Transverse colon (tissue), 4 donors: Measurements from ENCODE around the gene HSF2BP. TPM values are rescaled to one million over a fixed set of nuclear protein-coding genes. Genes with fewer than 3 reads are reported as not detected.
"Not testable (repeated sequence)": the region's sequence is repeated elsewhere in the genome, so short reads cannot be mapped to it uniquely, and the experiment has no call there.

Experiments used
- DNase-seq: peaks from one replicate; pipeline ENCODE4 v3.0.0-alpha.2; 2019
- H3K27ac ChIP-seq, 4 donors: fragments of 200-600 bp; sonication (generic); 2 replicates each; pipeline ENCODE4 v1.5.1; 2016 to 2018; ENCODE audit warnings: inconsistent platforms in 4 of 4
- H3K27me3 ChIP-seq: fragments of 200-600 bp; sonication (generic); 2 replicates; pipeline ENCODE4 v1.5.1; 2017; ENCODE audit warnings: inconsistent platforms
- H3K36me3 ChIP-seq, 4 donors: fragments of 200-600 bp; sonication (generic); 2 replicates each; pipeline ENCODE4 v1.5.1; 2017 to 2019; ENCODE audit warnings: inconsistent platforms in 4 of 4
- H3K4me1 ChIP-seq, 4 donors: fragments of 200-600 bp; sonication (generic); 2 replicates each; pipeline ENCODE4 v1.5.1; 2017 to 2020; ENCODE audit warnings: inconsistent platforms in 4 of 4
- H3K4me3 ChIP-seq, 4 donors: fragments of 200-600 bp; sonication (generic); 1 replicate in 1 of 4; 2 replicates in 3 of 4; pipeline versions ENCODE4 v1.5.1 to v1.6.1; 2017 to 2019; ENCODE audit warnings: inconsistent platforms in 4 of 4
- H3K9me3 ChIP-seq, 2 donors: fragments of 200-600 bp; sonication (generic); 2 replicates each; pipeline ENCODE4 v1.5.1; 2017 to 2019; ENCODE audit warnings: inconsistent platforms in 2 of 2
- EP300 ChIP-seq: sonication (generic); formaldehyde crosslinking; IDR thresholded peaks from one replicate; pipeline ENCODE4 v1.6.1; 2017; ENCODE audit warnings: antibody characterized with exemption, low read depth
- POLR2A ChIP-seq: fragments of 450-650 bp; IDR thresholded peaks from one replicate; pipeline ENCODE4 v1.6.1; 2016; ENCODE audit warnings: antibody characterized with exemption, mild to moderate bottlenecking, moderate library complexity
- POLR2AphosphoS5 ChIP-seq, 3 donors: sonication (generic); formaldehyde crosslinking; IDR thresholded peaks; one replicate each; pipeline ENCODE4 v1.6.1; 2016; ENCODE audit warnings: antibody characterized with exemption in 3 of 3
- WGBS, 2 donors: methylation state at CpG; one replicate each; pipeline ENCODE4 v1.1.5; 2018; ENCODE audit warnings: low coverage in 1 of 2; 5-methylcytosine and 5-hydroxymethylcytosine counted together
- in situ Hi-C, 4 donors: fragments of 200-750 bp; cut with MboI; loops; one replicate each; pipeline versions ENCODE4 v1.15.0 to v1.15.1; 2017; ENCODE audit warnings: low sequenced_read_pairs in 3 of 4, low pct_ligation_motif_present in 1 of 4, low pct_unique_long_range_greater_than_20kb in 1 of 4
- intact Hi-C: fragments of 100-400 bp; cut with DNase I; formaldehyde crosslinking; loops from one replicate; pipeline ENCODE4 v1.15.1; 2023; ENCODE audit warnings: low total_unique reads
- total RNA-seq, 4 donors: library from RNA; depleted of rRNA; stranded (reverse); fragments of >200 nt; gene quantifications; one replicate each; pipeline ENCODE4 v1.1.0, GENCODE V29; 2016
- TF ChIP-seq, protein P1 (sequence below), 5 experiments: fragments of 200-600 bp in 3 of 5; fragments of 450-650 bp in 2 of 5; sonication (generic) in 3 of 5; IDR thresholded peaks; 1 replicate in 2 of 5; 2 replicates in 3 of 5; pipeline ENCODE4 v1.5.1; 2016 to 2017; ENCODE audit warnings: antibody characterized with exemption in 5 of 5, inconsistent platforms in 3 of 5, mild to moderate bottlenecking in 2 of 5, moderate library complexity in 1 of 5

HSF2BP gene
- total RNA-seq, 4 donors from 2014 or later: 0.48 to 0.82 TPM; not detected in 2

GRCh38 chr21:43619856-43620255 lies 39.4 kb downstream of the HSF2BP start:
- no peak overlapping the region for H3K4me3 ChIP-seq
- TF ChIP-seq, protein P1, sequence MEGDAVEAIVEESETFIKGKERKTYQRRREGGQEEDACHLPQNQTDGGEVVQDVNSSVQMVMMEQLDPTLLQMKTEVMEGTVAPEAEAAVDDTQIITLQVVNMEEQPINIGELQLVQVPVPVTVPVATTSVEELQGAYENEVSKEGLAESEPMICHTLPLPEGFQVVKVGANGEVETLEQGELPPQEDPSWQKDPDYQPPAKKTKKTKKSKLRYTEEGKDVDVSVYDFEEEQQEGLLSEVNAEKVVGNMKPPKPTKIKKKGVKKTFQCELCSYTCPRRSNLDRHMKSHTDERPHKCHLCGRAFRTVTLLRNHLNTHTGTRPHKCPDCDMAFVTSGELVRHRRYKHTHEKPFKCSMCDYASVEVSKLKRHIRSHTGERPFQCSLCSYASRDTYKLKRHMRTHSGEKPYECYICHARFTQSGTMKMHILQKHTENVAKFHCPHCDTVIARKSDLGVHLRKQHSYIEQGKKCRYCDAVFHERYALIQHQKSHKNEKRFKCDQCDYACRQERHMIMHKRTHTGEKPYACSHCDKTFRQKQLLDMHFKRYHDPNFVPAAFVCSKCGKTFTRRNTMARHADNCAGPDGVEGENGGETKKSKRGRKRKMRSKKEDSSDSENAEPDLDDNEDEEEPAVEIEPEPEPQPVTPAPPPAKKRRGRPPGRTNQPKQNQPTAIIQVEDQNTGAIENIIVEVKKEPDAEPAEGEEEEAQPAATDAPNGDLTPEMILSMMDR (IDR thresholded peaks at IDR 0.05): peak; percentile 8 to 48 (median 27)
- TF ChIP-seq POLR2A: no peak
- H3K4me1 ChIP-seq: peaks cover 0 to 14% (median 5%) of the 10 kb centered on the region in 4 donors
- in situ Hi-C loops (no loop called here), intact Hi-C loops (no loop called here)
- H3K27ac ChIP-seq: peak overlapping the region; percentile 76 to 86 (median 80)
- no peaks in the 10 kb centered on the region for H3K27me3 ChIP-seq
- DNase-seq: no peak
- H3K9me3 ChIP-seq: peaks cover 15 to 17% of the 10 kb centered on the region in 2 donors
- no peaks in the 10 kb centered on the region for H3K36me3 ChIP-seq
- WGBS, 2 donors: 68 to 74% methylated on average over 3 to 4 of the region's 4 CpGs

DNA sequence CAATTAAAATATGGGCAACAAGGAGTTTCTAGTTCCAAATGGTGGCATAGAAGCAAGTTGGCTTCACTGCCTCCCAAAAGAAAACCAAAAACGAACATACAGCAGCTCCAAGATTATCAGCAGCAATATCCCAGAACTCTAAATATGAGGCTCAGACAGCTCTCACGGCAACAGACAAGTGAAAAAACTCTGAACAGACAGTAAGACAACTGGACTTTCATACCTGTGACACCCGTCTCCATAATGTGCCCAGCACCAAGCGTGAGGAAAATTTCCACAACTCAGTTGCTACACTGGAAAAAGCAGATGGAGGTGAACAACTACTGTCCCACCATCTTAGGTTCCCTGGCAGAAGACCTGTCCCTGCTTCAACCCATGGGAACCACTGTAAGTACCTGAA lies 39.9 kb downstream of the HSF2BP start:
- no peak overlapping the region for H3K4me3 ChIP-seq
- TF ChIP-seq POLR2A (no peak), POLR2AphosphoS5 (IDR thresholded peaks at IDR 0.05) (no peak), EP300 (no peak)
- TF ChIP-seq, protein P1 (IDR thresholded peaks at IDR 0.05): no peak
- in situ Hi-C loops: no loop called here
- intact Hi-C loops: no loop called here
- H3K9me3 ChIP-seq: peaks cover 15 to 17% of the 10 kb centered on the region in 2 donors
- H3K27me3 ChIP-seq: no peaks in the 10 kb centered on the region
- 63 to 68% methylated on average over 3 to 4 of the region's 4 CpGs for WGBS, 2 donors
- H3K36me3 ChIP-seq: no peaks in the 10 kb centered on the region
- no peak for DNase-seq
- peak overlapping the region; percentile 76 to 86 (median 80) for H3K27ac ChIP-seq
- peaks cover 0 to 14% (median 5%) of the 10 kb centered on the region in 4 donors for H3K4me1 ChIP-seq

DNA sequence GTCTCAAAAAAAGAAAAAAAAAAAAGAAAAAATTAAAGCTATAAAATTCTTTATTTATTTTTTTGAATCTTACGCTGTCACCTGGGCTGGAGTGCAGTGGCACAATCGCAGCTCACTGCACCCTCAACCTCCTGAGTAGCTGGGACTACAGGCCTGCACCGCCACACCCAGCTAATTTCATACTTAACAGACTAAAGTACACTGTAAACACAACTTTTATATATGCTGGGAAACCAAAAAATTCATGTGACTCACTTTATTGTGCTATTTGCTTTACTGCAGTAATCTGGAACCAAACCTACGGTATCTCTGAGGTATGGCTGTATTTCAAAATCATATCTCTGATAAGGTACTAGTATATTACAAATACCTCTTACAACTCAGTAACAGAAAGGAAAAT lies 40.3 kb downstream of the HSF2BP start:
- WGBS, 2 donors: 57 to 75% methylated on average over 3 to 4 of the region's 4 CpGs
- no peak overlapping the region for H3K4me3 ChIP-seq
- H3K36me3 ChIP-seq: no peaks in the 10 kb centered on the region
- H3K27me3 ChIP-seq: no peaks in the 10 kb centered on the region
- H3K4me1 ChIP-seq: peaks cover 0 to 14% (median 5%) of the 10 kb centered on the region in 4 donors
- DNase-seq: peak; percentile 73
- TF ChIP-seq, protein P1 (IDR thresholded peaks at IDR 0.05): no peak
- no peak for TF ChIP-seq EP300
- peak in 2 of 3 donors; percentile 34 to 67 for TF ChIP-seq POLR2AphosphoS5 (IDR thresholded peaks at IDR 0.05)
- H3K27ac ChIP-seq: peak overlapping the region; percentile 76 to 86 (median 80)
- in situ Hi-C loops: no loop called here
- H3K9me3 ChIP-seq: peaks cover 15 to 17% of the 10 kb centered on the region in 2 donors
- intact Hi-C loops: no loop called here

DNA sequence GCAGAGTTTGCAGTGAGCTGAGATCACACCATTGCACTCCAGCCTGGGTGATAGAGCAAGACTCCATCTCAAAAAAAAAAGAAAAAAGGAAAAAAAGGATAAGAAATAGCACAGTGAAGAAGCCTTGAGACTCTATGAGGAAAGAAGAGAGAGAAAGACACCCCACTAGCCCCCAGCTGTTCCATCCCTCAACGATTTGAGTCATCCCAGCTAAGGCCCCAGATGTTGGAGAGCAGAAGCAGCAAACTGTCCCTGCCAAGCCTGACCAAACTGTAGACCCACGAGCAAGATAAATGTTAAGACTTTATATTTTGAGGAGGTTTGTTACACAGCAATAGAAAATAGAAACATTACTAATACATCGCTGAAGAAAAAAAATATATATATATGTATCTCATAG lies 42.4 kb downstream of the HSF2BP start:
- 76 to 80% methylated on average over 3 of the region's 3 CpGs for WGBS, 2 donors
- peaks cover under 1 to 18% (median 7%) of the 10 kb centered on the region in 4 donors for H3K4me1 ChIP-seq
- DNase-seq, H3K27me3 ChIP-seq, H3K36me3 ChIP-seq, intact Hi-C loops, in situ Hi-C loops, H3K27ac ChIP-seq, H3K4me3 ChIP-seq: not testable (repeated sequence)
- H3K9me3 ChIP-seq: peaks cover 15 to 17% of the 10 kb centered on the region in 2 donors

DNA sequence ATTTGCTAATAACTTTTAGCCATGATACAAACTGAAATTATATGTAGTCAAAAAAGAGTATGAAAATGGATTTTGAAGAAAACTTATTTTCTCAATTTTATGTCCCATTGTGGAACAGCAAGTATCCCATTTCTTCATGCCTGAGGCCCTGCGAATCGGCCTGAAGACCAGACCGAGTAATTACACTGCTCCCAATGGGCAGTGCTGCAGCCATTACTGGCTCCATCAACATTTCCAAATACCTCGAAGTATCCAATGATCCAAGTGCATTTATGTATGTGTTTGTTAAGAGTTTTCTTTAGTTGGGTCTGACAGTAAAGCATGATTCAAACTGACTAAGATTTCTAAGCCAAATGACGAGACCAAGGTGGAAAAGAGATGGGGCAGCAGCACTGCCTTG lies 44.4 kb downstream of the HSF2BP start:
- Histone ChIP-seq H3K4me3 (no peak overlapping the region), H3K4me1 (peaks cover 14 to 38% (median 18%) of the 10 kb centered on the region in 4 donors), H3K36me3 (no peaks in the 10 kb centered on the region), H3K27ac (no peak overlapping the region), H3K9me3 (no peaks in the 10 kb centered on the region), H3K27me3 (no peaks in the 10 kb centered on the region)
- TF ChIP-seq, protein P1 (IDR thresholded peaks at IDR 0.05): no peak
- no peak for TF ChIP-seq POLR2A
- no peak for TF ChIP-seq EP300
- no peak for TF ChIP-seq POLR2AphosphoS5 (IDR thresholded peaks at IDR 0.05)
- intact Hi-C loops (no loop called here), in situ Hi-C loops (no loop called here)
- 86 to 94% methylated on average over 5 of the region's 5 CpGs for WGBS, 2 donors
- DNase-seq: no peak
